HUDEP-2 (cell line): ENCODE measurements around the gene LDHD.

Source experiments
- DNase-seq, 76 experiments: peaks; one replicate each; lab custom pipeline; 2025; ENCODE audit not compliant: unreplicated experiment in 76 of 76; lab: John Stamatoyannopoulos, UW

The LDHD gene

GRCh38 chr16:75114946-75115825, 1.4 kb downstream of the LDHD start:
- DNase-seq: no peak

GRCh38 chr16:75114179-75114945, 2.2 kb downstream of the LDHD start:
- DNase-seq: no peak

GRCh38 chr16:75113541-75114121, 2.9 kb downstream of the LDHD start:
- no peak for DNase-seq

- peak in 34 of 76 experiments; percentile 7 to 50 (median 28) for DNase-seq
Observed at GRCh38 chr16:75112734-75113491, 3.7 kb downstream of the LDHD start.

- DNase-seq: no peak
Observed at GRCh38 chr16:75111961-75112733, 4.4 kb downstream of the LDHD start.

GRCh38 chr16:75111514-75111940, 5.1 kb downstream of the LDHD start:
- peak in 1 of 76 experiments; percentile 55 for DNase-seq

GRCh38 chr16:75110637-75111513, 5.7 kb downstream of the LDHD start:
- peak in 74 of 76 experiments; percentile 30 to 93 (median 80) for DNase-seq

- DNase-seq: peak in 13 of 76 experiments; percentile 11 to 35 (median 15)
Observed at GRCh38 chr16:75109732-75110243, 6.8 kb downstream of the LDHD start.

- peak in 73 of 76 experiments; percentile 31 to 90 (median 78) for DNase-seq
Observed at GRCh38 chr16:75108792-75109731, 7.5 kb downstream of the LDHD start.

GRCh38 chr16:75107505-75107904, 9.1 kb downstream of the LDHD start:
- no peak for DNase-seq

- DNase-seq: no peak
Observed at GRCh38 chr16:75106351-75107274, 10.0 kb downstream of the LDHD start.

GRCh38 chr16:75105306-75106061, 11.1 kb downstream of the LDHD start:
- DNase-seq: no peak

- DNase-seq: no peak
Observed at GRCh38 chr16:75104836-75105235, 11.7 kb downstream of the LDHD start.

- no peak for DNase-seq
Observed at GRCh38 chr16:75103994-75104393, 12.6 kb downstream of the LDHD start.

- no peak for DNase-seq
Observed at GRCh38 chr16:75102595-75102994, 14.0 kb downstream of the LDHD start.

GRCh38 chr16:75101635-75102034, 14.9 kb downstream of the LDHD start:
- DNase-seq: no peak
